GM12878 (cell line): ENCODE results near the gene ZNF189. TPM values are rescaled to one million over a fixed set of nuclear protein-coding genes. Genes with fewer than 3 reads are reported as not detected.
A peak's percentile ranks its signal among the peaks of the same experiment; 100 is the strongest.

Experiments
- ASH2L ChIP-seq: fragments of 300-600, 200-600 bp; sonication (generic); IDR thresholded peaks from 2 replicates; pipeline ENCODE4 v1.6.1; 2017; ENCODE audit warnings: low read depth, mild to moderate bottlenecking, borderline replicate concordance
- E2F4 ChIP-seq: IDR thresholded peaks from 2 replicates; pipeline ENCODE4 v1.6.1; 2012; ENCODE audit warnings: low read depth, low read length, improper control_type of control experiment
- NFYA ChIP-seq: IDR thresholded peaks from 2 replicates; pipeline ENCODE4 v1.6.1; 2011; ENCODE audit warnings: low read depth, mild to moderate bottlenecking, low read length, improper control_type of control experiment, borderline replicate concordance
- RELA ChIP-seq: fragments of 450-650 bp; IDR thresholded peaks from 2 replicates; pipeline ENCODE4 v1.8.0; 2014; ENCODE audit warnings: borderline replicate concordance; ENCODE audit not compliant: partially characterized antibody
- SUPT20H ChIP-seq: IDR thresholded peaks from 2 replicates; pipeline ENCODE4 v1.6.1; 2011; ENCODE audit warnings: low read depth, mild to moderate bottlenecking, low read length, moderate library complexity, borderline replicate concordance; ENCODE audit not compliant: control insufficient read depth
- ZNF24 ChIP-seq: fragments of 450-650 bp; IDR thresholded peaks from 2 replicates; pipeline ENCODE4 v1.6.1; 2017; ENCODE audit warnings: antibody characterized with exemption, mild to moderate bottlenecking
- polyA plus RNA-seq, 11 experiments: library from polyadenylated mRNA; depleted of rRNA in 4 of 11; unstranded in 6 of 11; stranded (reverse) in 5 of 11; fragments of >200 nt; fragmentation: Nextera tagmentation in 4 of 11; fragmentation: Illumina TruSeq in 1 of 11; extraction: Ambion mirVana in 4 of 11; extraction: Trizol in 1 of 11; gene quantifications; 1 replicate in 1 of 11; 2 replicates in 10 of 11; pipeline versions ENCODE4 v1.2.1 to v1.2.3, GENCODE V29; 2011 to 2016; ENCODE audit warnings: inconsistent platforms in 2 of 11, missing spikeins in 2 of 11, low read depth in 1 of 11
- small RNA-seq: library from RNA; depleted of rRNA; stranded (forward); fragments of <200 nt; gene quantifications from one replicate; pipeline ENCODE3, GENCODE V24; 2014
- total RNA-seq, 4 experiments: library from RNA; depleted of rRNA in 3 of 4; stranded (reverse); fragments of >200 nt in 3 of 4; fragmentation: Illumina TruSeq in 1 of 4; extraction: Trizol in 1 of 4; gene quantifications; 2 replicates each; pipeline versions ENCODE4 v1.2.1 to v1.2.3, GENCODE V29; 2013 to 2021
- TF ChIP-seq, protein P1 (sequence below), 3 experiments: IDR thresholded peaks in 2 of 3; conservative IDR thresholded peaks in 1 of 3; 2 replicates each; pipeline ENCODE4 v1.5.1; 2011; ENCODE audit warnings: low read depth in 3 of 3, low read length in 3 of 3, mild to moderate bottlenecking in 3 of 3, control low read depth in 2 of 3, moderate library complexity in 2 of 3, inconsistent platforms in 1 of 3, mixed read lengths in 1 of 3; ENCODE audit not compliant: control insufficient read depth in 2 of 3, insufficient read depth in 1 of 3; ENCODE audit errors: extremely low read depth in 1 of 3

Gene ZNF189
- total and polyA plus RNA-seq, 10 of the 15 experiments (the other 5 are each of a cell fraction or from before 2014, with no cell fraction given): 3.1 to 12.3 (median 7.4) TPM

DNA sequence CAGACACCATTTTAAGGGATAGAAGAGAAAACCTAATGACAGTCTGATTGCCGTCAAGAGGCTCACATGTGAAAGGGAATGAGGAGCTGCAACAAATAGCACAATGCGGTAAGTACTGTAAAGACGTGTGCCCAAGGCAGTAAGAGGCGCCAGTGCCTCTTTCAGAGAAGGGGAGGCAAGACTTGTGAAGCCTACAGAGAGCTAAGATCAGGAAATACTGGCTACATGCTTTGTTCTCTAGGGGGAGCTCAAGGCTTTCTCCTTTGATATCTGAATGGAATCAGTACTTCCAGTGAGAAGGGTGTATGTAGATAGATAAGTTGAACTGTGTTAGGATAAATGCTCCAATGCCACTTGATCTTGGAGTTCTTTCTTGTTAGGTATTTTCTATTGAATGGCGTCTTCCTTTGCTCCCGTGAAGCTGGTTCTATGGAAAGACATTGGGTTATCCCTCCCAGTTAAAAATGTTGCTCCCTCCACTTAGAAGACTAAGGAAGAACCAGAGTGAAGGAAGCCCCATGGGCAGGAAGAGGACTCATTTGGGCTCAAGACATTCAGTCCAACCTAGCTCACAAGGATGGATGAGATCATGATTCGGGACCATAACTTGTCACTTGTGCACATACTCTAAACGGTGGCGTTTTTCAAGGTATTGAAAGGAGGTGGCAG is 60.4 kb downstream of the ZNF189 start (continued):
- TF ChIP-seq, protein P1, sequence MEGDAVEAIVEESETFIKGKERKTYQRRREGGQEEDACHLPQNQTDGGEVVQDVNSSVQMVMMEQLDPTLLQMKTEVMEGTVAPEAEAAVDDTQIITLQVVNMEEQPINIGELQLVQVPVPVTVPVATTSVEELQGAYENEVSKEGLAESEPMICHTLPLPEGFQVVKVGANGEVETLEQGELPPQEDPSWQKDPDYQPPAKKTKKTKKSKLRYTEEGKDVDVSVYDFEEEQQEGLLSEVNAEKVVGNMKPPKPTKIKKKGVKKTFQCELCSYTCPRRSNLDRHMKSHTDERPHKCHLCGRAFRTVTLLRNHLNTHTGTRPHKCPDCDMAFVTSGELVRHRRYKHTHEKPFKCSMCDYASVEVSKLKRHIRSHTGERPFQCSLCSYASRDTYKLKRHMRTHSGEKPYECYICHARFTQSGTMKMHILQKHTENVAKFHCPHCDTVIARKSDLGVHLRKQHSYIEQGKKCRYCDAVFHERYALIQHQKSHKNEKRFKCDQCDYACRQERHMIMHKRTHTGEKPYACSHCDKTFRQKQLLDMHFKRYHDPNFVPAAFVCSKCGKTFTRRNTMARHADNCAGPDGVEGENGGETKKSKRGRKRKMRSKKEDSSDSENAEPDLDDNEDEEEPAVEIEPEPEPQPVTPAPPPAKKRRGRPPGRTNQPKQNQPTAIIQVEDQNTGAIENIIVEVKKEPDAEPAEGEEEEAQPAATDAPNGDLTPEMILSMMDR (IDR thresholded peaks at IDR 0.05 in 2 of 3, conservative IDR thresholded peaks at IDR 0.05 in 1 of 3; ENCODE audit: control insufficient read depth in 2 of 3, extremely low read depth in 1 of 3, insufficient read depth in 1 of 3, low read depth in 3 of 3, low read length in 3 of 3): peak; percentile 66 to 82 (median 73)
- TF ChIP-seq NFYA: no peak
- TF ChIP-seq RELA: no peak
- no peak for TF ChIP-seq SUPT20H
- no peak for TF ChIP-seq E2F4
- TF ChIP-seq ZNF24: peak; percentile 46; the same call in 1 of the 2 replicates
- TF ChIP-seq ASH2L: no peak
- TF ChIP-seq, all 136 proteins: peak for 4

Small RNAs within 50 kb of the gene (small RNA-seq; reads per million reads assigned to genes)
- gene AL353621.2: not detected

Other genes with a start within 250 kb of the ZNF189 start
- 0.06 TPM in 1 of 2 replicates, not detected in the other for gene BAAT, start 13.8 kb upstream of the ZNF189 start, total RNA-seq (2014; rRNA removed)
- gene BAAT, start 13.8 kb upstream of the ZNF189 start, total RNA-seq (2014; rRNA removed; fragmentation: Illumina TruSeq; extraction: Trizol): 0.04 and 0.05 TPM in 2 replicates
- 0.16 and 0.26 TPM in 2 replicates for gene BAAT, start 13.8 kb upstream of the ZNF189 start, total RNA-seq (2021)
- gene BAAT, start 13.8 kb upstream of the ZNF189 start, polyA plus RNA-seq (2011; rRNA removed): 0.04 and 0.05 TPM in 2 replicates
- gene BAAT, start 13.8 kb upstream of the ZNF189 start, polyA plus RNA-seq (2014; fragmentation: Illumina TruSeq; extraction: Trizol): 0.06 and 0.08 TPM in 2 replicates
- under 1 TPM; 0.02 to 0.10 TPM for gene BAAT, start 13.8 kb upstream of the ZNF189 start, polyA plus RNA-seq (2014; fragmentation: Nextera tagmentation; extraction: Ambion mirVana)
- gene BAAT, start 13.8 kb upstream of the ZNF189 start, polyA plus RNA-seq (2014; rRNA removed): 0.08 and 0.10 TPM in 2 replicates
- not detected for gene BAAT, start 13.8 kb upstream of the ZNF189 start, polyA plus RNA-seq (2016; fragmentation: Nextera tagmentation; extraction: Ambion mirVana)
- gene MRPL50, start 233 bp upstream of the ZNF189 start, total RNA-seq (2014; rRNA removed): 18.2 and 22.0 TPM in 2 replicates
- gene MRPL50, start 233 bp upstream of the ZNF189 start, total RNA-seq (2014; rRNA removed; fragmentation: Illumina TruSeq; extraction: Trizol): 25.2 and 25.7 TPM in 2 replicates
- gene MRPL50, start 233 bp upstream of the ZNF189 start, total RNA-seq (2021): 12.8 and 13.5 TPM in 2 replicates
- 30.0 and 42.8 TPM in 2 replicates for gene MRPL50, start 233 bp upstream of the ZNF189 start, polyA plus RNA-seq (2011; rRNA removed)
- gene MRPL50, start 233 bp upstream of the ZNF189 start, polyA plus RNA-seq (2014; fragmentation: Illumina TruSeq; extraction: Trizol): 25.7 and 29.6 TPM in 2 replicates
- 10 to 100 TPM; 50.3 to 79.4 TPM for gene MRPL50, start 233 bp upstream of the ZNF189 start, polyA plus RNA-seq (2014; fragmentation: Nextera tagmentation; extraction: Ambion mirVana)
- 13.8 and 14.1 TPM in 2 replicates for gene MRPL50, start 233 bp upstream of the ZNF189 start, polyA plus RNA-seq (2014; rRNA removed)
- 10 to 100 TPM; 33.9 to 34.8 TPM for gene MRPL50, start 233 bp upstream of the ZNF189 start, polyA plus RNA-seq (2016; fragmentation: Nextera tagmentation; extraction: Ambion mirVana)
- gene ALDOB, start 36.9 kb downstream of the ZNF189 start, total RNA-seq (2014; rRNA removed): not detected in 2 replicates
- gene ALDOB, start 36.9 kb downstream of the ZNF189 start, total RNA-seq (2014; rRNA removed; fragmentation: Illumina TruSeq; extraction: Trizol): not detected in 2 replicates
- gene ALDOB, start 36.9 kb downstream of the ZNF189 start, total RNA-seq (2021): 0.66 and 0.82 TPM in 2 replicates
- 0.04 and 0.09 TPM in 2 replicates for gene ALDOB, start 36.9 kb downstream of the ZNF189 start, polyA plus RNA-seq (2011; rRNA removed)
- not detected in 2 replicates for gene ALDOB, start 36.9 kb downstream of the ZNF189 start, polyA plus RNA-seq (2014; fragmentation: Illumina TruSeq; extraction: Trizol)
- gene ALDOB, start 36.9 kb downstream of the ZNF189 start, polyA plus RNA-seq (2014; fragmentation: Nextera tagmentation; extraction: Ambion mirVana): not detected
- gene ALDOB, start 36.9 kb downstream of the ZNF189 start, polyA plus RNA-seq (2014; rRNA removed): 0.03 TPM in 1 of 2 replicates, not detected in the other
- not detected for gene ALDOB, start 36.9 kb downstream of the ZNF189 start, polyA plus RNA-seq (2016; fragmentation: Nextera tagmentation; extraction: Ambion mirVana)
- gene RNF20, start 135.0 kb downstream of the ZNF189 start, total RNA-seq (2014; rRNA removed): 15.0 and 16.4 TPM in 2 replicates
- 25.2 and 26.3 TPM in 2 replicates for gene RNF20, start 135.0 kb downstream of the ZNF189 start, total RNA-seq (2014; rRNA removed; fragmentation: Illumina TruSeq; extraction: Trizol)
- 28.0 and 38.9 TPM in 2 replicates for gene RNF20, start 135.0 kb downstream of the ZNF189 start, total RNA-seq (2021)
- gene RNF20, start 135.0 kb downstream of the ZNF189 start, polyA plus RNA-seq (2011; rRNA removed): 27.1 and 31.6 TPM in 2 replicates
- gene RNF20, start 135.0 kb downstream of the ZNF189 start, polyA plus RNA-seq (2014; fragmentation: Illumina TruSeq; extraction: Trizol): 27.7 and 33.6 TPM in 2 replicates
- 10 to 100 TPM in 1 of 2 experiments, 1 to 10 TPM in 1; 7.5 to 12.6 TPM for gene RNF20, start 135.0 kb downstream of the ZNF189 start, polyA plus RNA-seq (2014; fragmentation: Nextera tagmentation; extraction: Ambion mirVana)
- 14.4 and 15.2 TPM in 2 replicates for gene RNF20, start 135.0 kb downstream of the ZNF189 start, polyA plus RNA-seq (2014; rRNA removed)
- 10 to 100 TPM; 29.7 to 30.4 TPM for gene RNF20, start 135.0 kb downstream of the ZNF189 start, polyA plus RNA-seq (2016; fragmentation: Nextera tagmentation; extraction: Ambion mirVana)
- not detected in 2 replicates for gene PPP3R2, start 196.1 kb downstream of the ZNF189 start, total RNA-seq (2014; rRNA removed)
- not detected in 2 replicates for gene PPP3R2, start 196.1 kb downstream of the ZNF189 start, total RNA-seq (2014; rRNA removed; fragmentation: Illumina TruSeq; extraction: Trizol)
- not detected in 2 replicates for gene PPP3R2, start 196.1 kb downstream of the ZNF189 start, total RNA-seq (2021)
- not detected in 2 replicates for gene PPP3R2, start 196.1 kb downstream of the ZNF189 start, polyA plus RNA-seq (2011; rRNA removed)
- not detected in 2 replicates for gene PPP3R2, start 196.1 kb downstream of the ZNF189 start, polyA plus RNA-seq (2014; fragmentation: Illumina TruSeq; extraction: Trizol)
- not detected for gene PPP3R2, start 196.1 kb downstream of the ZNF189 start, polyA plus RNA-seq (2014; fragmentation: Nextera tagmentation; extraction: Ambion mirVana)
- gene PPP3R2, start 196.1 kb downstream of the ZNF189 start, polyA plus RNA-seq (2014; rRNA removed): not detected in 2 replicates
- not detected for gene PPP3R2, start 196.1 kb downstream of the ZNF189 start, polyA plus RNA-seq (2016; fragmentation: Nextera tagmentation; extraction: Ambion mirVana)